Activated T-helper 1 cell treated with anti-CD3 and anti-CD28 coated beads, Interleukin-2, amount 50 U/mL, for 16 hours (primary cell): ENCODE results near the gene CXCL14.

Experiments used
- DNase-seq, 2 donors: peaks; one replicate each; pipeline ENCODE4 v3.0.0-alpha.2; 2020; ENCODE audit warnings: low read depth in 1 of 2, low spot score in 1 of 2

The CXCL14 gene

GRCh38 chr5:135578685-135579341 lies at the start of gene CXCL14:
Gene CXCL14 (minus strand): TSS chr5:135578991. CDS start chr5:135578778, 213 bp downstream.
- no peak for DNase-seq

GRCh38 chr5:135626636-135627035 lies 47.8 kb upstream of the CXCL14 start:
- no peak for DNase-seq

- no peak for DNase-seq
Observed at GRCh38 chr5:135625961-135626360, 47.2 kb upstream of the CXCL14 start.

GRCh38 chr5:135625486-135625885 lies 46.7 kb upstream of the CXCL14 start:
- DNase-seq: no peak

GRCh38 chr5:135625061-135625460 lies 46.3 kb upstream of the CXCL14 start:
- no peak for DNase-seq

- DNase-seq: no peak
Observed at GRCh38 chr5:135623186-135623715, 44.5 kb upstream of the CXCL14 start.

- no peak for DNase-seq
Observed at GRCh38 chr5:135615581-135616260, 36.9 kb upstream of the CXCL14 start.

- DNase-seq: no peak
Observed at GRCh38 chr5:135615171-135615570, 36.4 kb upstream of the CXCL14 start.

- no peak for DNase-seq
Observed at GRCh38 chr5:135609981-135610380, 31.2 kb upstream of the CXCL14 start.

- DNase-seq: no peak
Observed at GRCh38 chr5:135608761-135609443, 30.1 kb upstream of the CXCL14 start.

- DNase-seq: no peak
Observed at GRCh38 chr5:135608361-135608760, 29.6 kb upstream of the CXCL14 start.

GRCh38 chr5:135606431-135606830 lies 27.6 kb upstream of the CXCL14 start:
- DNase-seq: no peak

GRCh38 chr5:135605221-135605620 lies 26.4 kb upstream of the CXCL14 start:
- DNase-seq: no peak

- DNase-seq: no peak
Observed at GRCh38 chr5:135604056-135604455, 25.3 kb upstream of the CXCL14 start.

- DNase-seq: no peak
Observed at GRCh38 chr5:135602882-135603721, 24.3 kb upstream of the CXCL14 start.

- no peak for DNase-seq
Observed at GRCh38 chr5:135601466-135601865, 22.7 kb upstream of the CXCL14 start.

- no peak for DNase-seq
Observed at GRCh38 chr5:135600971-135601381, 22.2 kb upstream of the CXCL14 start.

GRCh38 chr5:135600152-135600570 lies 21.4 kb upstream of the CXCL14 start:
- no peak for DNase-seq

- no peak for DNase-seq
Observed at GRCh38 chr5:135599421-135600151, 20.8 kb upstream of the CXCL14 start.

GRCh38 chr5:135598691-135599395 lies 20.1 kb upstream of the CXCL14 start:
- DNase-seq: no peak
